Transverse colon (tissue), 3 donors: ENCODE measurements around the gene MBD3L5.
"Not testable (repeated sequence)": the region's sequence is repeated elsewhere in the genome, so short reads cannot be mapped to it uniquely, and the experiment has no call there.

Experiments
- CTCF ChIP-seq, 5 experiments: fragments of 200-600 bp in 3 of 5; fragments of 450-650 bp in 2 of 5; sonication (generic) in 3 of 5; IDR thresholded peaks; 1 replicate in 2 of 5; 2 replicates in 3 of 5; pipeline ENCODE4 v1.5.1; 2016 to 2017; ENCODE audit warnings: antibody characterized with exemption in 5 of 5, inconsistent platforms in 3 of 5, mild to moderate bottlenecking in 2 of 5, moderate library complexity in 1 of 5
- POLR2A ChIP-seq: fragments of 450-650 bp; IDR thresholded peaks from one replicate; pipeline ENCODE4 v1.6.1; 2016; ENCODE audit warnings: antibody characterized with exemption, mild to moderate bottlenecking, moderate library complexity

- TF ChIP-seq POLR2A; CTCF (IDR thresholded peaks at IDR 0.05): not testable (repeated sequence)
These were observed 22.5 kb downstream of the MBD3L5 start for GRCh38 chr19:7052896-7053295.
